GM15510 (cell line): ENCODE data around the gene ITGB1BP1.

ENCODE experiments used
- POLR2A ChIP-seq: IDR thresholded peaks from 3 replicates; pipeline ENCODE4 v1.6.1; 2011; ENCODE audit warnings: borderline replicate concordance; ENCODE audit not compliant: insufficient read length; ENCODE audit errors: extremely low read depth

Gene ITGB1BP1

DNA sequence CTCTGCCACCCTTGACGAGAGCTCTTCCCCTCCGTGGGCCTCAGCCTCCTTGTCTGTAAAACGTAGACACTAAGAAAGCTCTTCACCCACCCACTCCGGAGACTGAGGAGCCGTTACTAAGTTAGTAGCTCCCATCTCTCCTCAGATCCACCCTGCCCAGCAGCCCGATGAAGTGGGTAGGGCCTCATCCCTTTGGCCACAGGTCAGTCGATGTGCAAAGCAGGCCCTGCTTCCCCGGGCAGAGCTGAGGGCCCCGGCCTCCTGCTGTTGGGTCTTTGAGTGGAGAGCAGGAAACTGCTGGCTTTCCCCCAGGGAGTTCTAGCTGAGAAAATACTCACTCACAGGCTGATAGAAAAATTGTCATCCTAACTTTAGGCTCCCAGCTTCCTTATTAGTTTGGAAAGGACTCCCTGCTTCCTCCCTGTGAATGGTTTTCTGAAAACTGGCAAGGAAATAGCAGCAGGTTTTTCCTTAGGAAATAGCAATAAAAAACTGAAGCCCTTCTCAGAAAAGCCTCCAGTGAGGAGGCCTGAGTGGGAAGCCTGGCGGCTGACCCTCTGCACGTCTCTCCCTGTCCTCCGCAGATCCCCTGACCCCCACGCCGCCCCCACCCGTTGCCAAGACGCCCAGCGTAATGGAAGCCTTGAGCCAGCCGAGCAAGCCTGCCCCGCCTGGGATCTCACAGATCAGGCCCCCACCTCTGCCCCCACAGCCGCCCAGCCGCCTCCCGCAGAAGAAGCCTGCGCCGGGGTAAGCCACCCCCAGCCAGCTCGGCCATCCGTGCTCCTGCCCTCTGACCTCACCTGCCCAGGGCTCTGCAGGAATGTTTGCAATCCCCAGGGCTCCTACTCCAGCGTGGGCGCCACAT, 30.2 kb downstream of the ITGB1BP1 start:
- no peak for TF ChIP-seq POLR2A

DNA sequence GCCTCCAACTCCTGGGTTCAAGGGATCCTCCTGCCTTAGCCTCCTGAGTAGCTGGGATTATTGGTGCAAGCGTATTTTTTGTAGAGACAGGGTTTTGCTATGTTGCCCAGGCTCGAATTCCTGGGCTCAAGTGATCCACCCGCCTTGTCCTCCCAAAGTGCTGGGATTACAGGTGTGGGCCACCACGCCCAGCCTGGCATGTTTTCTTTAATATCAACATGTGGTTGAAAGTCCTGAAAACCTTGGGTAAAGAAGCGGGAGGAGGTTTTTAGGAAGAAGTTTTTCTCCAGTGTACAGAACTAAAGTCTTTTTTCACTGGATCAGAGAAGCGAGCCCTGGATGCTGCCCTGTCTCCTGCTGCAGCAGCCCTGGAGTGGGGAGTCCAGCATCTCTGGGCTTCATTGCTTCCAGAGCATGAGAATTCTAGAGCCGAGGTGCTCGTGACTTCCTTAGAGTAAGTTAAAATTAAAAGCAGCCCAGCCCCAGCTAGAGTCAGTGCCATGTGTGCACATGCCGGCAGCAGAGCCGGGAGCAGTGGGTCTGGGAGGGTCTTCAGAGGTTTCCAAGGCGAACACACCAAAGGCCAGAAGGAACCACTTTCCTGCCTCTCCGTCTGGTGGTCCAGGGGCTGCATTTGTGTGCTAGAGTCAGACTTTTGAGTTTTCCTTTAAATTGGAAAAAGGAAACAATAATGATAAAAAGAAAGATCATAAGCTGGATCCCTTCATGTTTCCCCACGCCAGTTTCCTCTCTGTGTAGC, 31.2 kb downstream of the ITGB1BP1 start:
- TF ChIP-seq POLR2A = no peak

DNA sequence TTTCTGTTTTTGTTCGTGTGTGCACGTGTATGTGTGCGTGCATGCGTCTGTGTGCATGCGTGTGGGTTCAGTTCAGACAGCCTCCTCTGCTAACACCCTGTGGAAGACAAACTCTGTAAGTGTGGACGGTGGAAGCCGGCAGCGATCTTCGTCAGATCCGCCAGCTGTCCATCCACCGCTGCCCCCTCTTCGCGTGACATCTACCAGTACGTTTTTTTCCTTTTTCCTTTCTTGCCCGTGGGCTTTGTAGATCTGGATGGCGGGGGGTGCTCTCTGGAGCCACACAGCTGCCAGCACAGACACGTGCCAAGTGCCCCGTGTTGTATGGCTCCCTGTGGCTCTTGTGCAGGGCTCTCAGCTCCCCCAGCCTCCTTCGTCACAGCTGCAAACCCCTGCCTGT, 32.3 kb downstream of the ITGB1BP1 start:
- TF ChIP-seq POLR2A = no peak

DNA sequence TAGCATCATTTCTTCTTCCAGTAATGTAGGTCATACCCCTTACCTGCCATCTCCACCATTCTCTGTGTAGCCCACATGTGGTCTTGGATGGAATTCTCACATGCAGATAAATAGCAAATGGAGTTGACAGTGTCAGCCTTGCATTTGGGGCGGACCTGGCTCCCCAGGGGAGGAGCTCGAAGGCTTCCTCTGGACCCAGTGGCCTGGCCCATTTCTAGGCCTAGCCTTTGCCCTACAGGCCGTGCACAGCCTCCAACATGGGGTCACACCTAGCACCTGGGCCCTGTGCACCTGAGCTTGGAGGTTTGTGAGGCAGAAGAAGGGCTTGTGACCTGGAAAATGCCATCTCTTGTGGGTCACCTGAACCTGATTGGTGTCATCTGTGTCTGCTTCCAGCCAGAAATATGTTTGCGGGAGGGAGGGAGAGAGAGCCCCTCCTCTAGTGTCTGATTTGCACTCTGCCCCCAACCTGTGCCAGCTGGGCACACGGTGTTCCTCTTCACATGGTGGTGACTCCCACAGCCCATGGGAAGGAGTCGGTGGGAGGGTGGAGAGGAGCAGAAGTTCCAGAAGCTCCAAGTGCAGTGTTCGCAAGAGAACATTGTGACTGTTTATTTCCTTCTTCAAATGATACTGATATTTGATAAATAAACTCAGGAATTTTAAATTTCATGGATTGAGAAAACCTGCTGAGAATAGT, 33.0 kb downstream of the ITGB1BP1 start:
- no peak for TF ChIP-seq POLR2A

DNA sequence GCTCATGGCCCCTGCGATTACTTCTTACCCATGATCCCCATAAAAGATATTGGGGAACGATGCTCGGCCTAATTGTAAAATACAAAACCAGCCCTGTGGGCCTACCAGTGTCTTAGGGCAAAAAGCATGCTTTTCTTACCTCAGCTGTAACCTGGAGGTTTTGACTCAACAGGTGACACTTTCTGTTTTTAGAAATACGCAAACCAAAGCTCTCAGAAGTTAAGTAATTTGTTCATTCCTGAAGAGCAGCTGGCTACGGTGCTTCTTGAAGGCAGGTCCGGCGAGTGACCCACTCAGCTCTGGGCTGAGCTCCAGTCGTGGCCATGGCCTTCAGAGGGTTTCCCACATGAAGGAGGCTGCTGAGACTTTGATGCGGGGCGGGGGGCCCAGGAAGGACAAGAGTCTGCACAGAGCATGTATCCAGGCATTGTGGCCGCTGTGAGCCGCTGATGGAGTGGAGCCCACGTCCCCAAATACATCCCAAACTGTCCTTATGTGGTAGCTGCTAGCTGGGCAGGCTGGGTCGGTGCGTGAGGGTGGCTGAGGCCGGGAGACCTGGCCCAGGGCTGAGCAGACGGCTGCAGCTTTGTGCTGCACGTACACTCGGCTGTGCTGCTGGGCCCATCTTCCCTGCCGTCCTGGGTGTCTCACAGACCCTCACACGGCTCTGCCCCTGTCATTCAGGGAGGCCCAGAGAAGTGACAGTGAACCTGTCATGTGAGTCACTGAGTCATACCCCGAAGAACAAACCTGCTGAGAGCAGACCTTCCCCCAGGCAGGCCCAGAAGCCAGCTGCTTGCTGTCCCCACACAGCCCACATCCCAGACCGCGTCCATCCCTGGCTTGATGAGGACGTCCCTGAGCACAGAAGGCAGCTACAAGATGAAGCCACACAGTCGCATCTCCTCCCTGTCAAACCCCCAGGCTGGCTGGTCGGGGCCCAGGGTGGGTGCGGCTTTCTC, 34.1 kb downstream of the ITGB1BP1 start:
- no peak for TF ChIP-seq POLR2A

DNA sequence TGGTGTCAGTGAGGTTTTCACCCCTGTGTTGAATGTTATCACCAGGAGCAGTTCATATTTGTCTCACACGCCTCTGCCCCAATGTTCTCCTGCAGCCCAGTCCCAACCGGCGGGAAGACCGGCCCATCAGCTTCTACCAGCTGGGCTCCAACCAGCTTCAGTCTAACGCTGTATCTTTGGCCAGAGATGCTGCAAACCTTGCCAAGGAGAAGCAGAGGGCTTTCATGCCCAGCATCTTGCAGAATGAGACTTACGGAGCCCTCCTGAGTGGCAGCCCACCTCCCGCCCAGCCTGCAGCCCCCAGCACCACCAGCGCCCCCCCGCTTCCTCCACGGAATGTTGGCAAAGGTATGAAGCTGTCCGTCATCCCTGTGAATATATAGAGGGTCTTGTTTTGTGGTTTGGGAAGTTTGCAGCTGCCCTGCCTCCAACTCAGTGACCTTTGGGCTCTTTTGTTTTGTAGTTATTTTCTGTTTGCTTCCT, 35.1 kb downstream of the ITGB1BP1 start:
- TF ChIP-seq POLR2A = no peak

DNA sequence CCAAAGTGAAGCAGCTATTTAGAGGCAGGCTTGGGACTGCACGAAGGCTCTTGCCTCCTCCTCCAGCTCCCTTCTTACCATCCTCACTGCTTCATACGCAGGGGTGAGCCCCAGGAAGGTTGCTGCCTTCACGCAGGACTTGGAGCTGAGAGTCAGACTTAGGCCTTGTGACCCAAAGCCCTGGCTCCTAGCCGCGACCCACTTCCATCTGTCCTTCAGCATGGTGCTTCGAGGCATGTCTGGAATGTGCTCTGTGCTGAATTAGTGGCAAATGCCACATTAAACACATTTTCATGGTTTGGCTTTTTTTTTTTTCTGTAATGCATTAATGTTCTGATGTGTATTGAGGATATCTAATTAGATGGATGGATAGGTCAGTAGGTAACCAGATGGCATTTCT, 37.5 kb downstream of the ITGB1BP1 start:
- TF ChIP-seq POLR2A = no peak

DNA sequence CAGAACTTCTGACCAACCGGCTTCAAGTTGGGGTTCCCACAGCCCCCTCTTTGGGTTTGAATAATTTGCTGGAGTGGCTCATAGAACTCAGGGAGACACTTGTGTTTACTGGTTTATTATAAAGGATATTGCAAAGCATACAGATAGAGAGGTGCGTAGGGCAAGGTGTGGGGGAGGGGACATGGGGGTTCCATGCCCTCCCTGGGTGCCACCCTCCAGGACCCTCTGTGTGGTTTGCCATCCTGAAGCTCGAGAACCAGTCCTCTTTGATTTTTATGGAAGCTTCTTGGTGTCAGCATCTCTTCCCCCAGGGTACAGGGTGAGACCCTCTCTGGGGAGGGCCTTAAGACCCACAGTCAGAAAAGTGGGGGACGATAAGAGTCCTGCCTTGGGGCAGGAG, 38.8 kb downstream of the ITGB1BP1 start:
- TF ChIP-seq POLR2A = no peak

DNA sequence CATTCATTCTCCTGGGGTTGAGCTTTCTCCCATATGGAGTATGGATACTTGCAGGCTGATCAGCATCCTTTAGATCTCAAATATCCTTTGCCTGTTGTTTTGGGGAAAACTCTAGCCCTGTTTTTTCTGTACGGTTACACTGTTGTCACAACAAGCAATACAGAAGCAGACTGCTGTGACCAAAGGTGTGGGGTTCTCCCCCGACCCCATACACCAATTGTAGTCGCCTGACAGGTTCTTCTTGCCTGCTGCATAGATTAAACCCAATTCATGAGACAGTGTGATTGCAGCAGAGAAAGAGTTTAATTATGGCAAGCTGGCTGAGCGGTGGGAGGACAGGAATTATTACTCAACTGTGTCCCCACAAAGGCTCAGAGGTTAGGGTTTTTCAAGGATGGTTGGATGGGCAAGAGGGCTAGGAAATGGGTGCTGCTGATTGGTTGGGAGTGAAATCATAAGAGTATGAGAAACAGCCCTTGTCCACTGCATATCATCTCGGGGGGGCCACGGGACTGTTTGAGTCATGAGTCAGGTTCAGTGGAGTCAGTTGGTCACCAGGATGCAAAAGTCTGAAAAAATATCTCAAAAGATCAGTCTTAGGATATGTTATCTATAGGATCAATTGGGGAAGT, 40.6 kb downstream of the ITGB1BP1 start:
- TF ChIP-seq POLR2A = no peak

DNA sequence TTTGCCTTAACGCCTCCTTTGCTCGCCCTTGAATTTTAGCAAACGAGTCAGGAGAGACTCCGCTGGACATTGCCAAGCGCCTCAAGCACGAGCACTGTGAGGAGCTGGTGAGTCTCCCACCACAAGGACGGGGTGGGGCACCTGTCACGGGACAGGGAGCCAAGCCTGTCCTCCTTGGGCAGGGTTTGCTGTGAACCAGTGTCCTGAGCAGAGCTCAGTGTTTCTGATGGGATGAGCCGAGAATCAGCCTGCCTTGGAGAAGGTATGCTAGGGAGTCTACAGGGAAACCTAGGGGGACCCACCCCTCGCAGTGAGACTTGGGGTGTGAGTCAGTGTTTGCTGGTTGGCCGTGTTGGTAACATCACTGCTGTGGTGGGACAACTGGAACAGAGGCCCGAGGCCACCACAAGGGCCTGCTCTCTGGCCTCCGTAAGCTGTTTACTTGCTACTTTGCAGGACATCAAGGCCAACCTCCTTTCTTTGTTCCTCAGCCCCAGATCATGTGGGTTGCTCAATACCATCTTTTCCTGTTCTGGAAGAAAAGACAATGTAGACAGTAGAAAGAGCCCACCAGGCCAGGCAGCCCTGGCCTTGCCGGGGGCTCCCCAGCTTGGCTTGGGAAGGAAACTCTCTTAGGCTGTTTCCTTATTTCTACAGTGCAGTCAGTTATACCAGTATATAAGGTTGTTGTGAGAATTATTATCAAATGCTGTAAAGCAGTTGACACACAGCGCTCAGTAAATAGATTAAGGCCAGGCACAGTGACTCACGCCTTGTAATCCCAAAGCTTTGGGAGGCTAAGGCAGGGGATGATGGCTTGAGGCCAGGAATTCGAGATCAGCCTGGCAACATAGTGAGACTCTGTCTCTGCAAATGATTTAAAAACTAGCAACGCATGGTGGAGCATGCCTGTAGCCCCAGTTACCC, 42.4 kb downstream of the ITGB1BP1 start:
- no peak for TF ChIP-seq POLR2A

DNA sequence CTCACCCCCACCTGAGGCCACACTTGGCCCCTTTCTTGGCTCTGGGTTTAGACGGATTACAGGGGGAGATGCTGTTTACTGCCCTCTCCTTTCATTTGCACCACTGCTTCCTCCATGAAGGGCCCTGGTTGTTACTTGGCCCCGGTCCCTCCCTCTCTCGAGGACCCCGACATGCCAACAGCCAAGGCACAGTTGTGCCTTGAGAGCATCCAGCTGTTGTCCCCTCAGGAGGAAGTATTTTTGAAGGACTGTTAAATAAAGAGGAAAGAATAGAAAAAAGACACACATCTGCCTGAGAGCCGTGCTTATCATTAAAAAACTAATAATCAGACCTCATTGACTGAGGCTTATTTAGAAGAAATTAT, 44.0 kb downstream of the ITGB1BP1 start:
- no peak for TF ChIP-seq POLR2A
